ENCODE results near the gene MLST8.
"Not testable (repeated sequence)": the region's sequence is repeated elsewhere in the genome, so short reads cannot be mapped to it uniquely, and the experiment has no call there.

MLST8 gene

DNA sequence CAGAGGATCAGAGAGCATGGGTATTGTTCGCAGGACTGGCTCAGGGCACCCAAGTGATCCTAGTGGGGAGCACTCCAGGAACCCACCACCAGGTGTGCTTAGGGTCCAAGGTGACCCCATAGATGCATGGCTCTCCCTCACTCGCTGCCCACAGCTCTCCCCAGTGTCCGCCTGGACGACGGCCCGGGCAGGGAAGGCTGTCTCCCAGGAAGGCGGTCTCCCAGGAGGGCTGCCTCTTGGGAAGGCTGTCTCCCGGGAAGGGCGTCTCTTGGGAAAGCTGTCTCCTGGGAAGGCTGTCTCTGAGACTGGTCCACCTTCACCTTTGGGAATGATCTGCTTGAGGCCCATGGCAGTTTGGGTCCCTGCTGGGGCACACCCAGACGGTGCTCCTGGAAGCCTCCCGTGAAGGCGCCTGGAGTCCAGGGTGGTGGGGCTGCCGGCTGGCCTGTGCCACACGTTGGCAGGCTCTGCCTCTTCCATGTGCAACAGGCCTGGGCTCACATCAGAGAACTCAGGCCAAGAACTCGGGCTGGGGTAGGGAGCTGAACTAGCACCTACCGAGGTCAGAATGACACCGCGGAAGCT is 41.1 kb downstream of the MLST8 start:
- peaks cover 4% of the 10 kb centered on the region for H3K4me1 ChIP-seq (ENCODE audit: control insufficient read depth, insufficient read depth, low read length, unreplicated experiment)
- peaks cover 11% of the 10 kb centered on the region; the same call in 1 of the 2 replicates for H3K36me3 ChIP-seq (ENCODE audit: insufficient read depth, low read length)
- H3K27ac ChIP-seq (ENCODE audit: low read depth, low read length), result no peak overlapping the region

DNA sequence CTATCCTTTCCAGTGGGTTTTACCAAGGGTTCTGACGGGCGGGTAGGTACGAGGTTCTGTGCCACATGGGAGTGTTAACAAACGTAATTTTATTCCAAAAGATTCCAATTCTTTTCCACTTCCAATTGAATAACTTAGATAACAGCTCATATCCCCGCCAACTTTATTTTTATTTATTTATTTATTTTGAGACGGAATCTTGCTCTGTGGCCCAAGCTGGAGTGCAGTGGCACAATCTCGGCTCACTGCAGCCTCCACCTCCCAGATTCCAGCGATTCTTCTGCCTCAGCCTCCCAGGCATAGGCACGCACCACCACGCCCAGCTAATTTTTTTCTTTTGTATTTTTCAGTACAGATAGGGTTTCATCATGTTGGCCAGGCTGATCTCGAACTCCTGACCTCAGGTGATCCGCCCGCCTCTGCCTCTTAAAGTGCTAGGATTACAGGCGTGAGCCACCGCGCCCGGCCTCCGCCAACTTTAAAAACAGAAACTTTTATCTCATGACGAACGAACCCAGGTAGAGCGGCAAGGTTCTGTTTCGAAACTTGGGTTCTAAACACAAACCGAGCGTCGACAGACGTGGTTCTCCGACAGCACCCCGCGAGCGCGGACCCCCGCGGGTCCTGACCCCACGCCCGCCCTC is 45.5 kb downstream of the MLST8 start:
- Histone ChIP-seq H2AFZ (ENCODE audit: low read length, unreplicated experiment) (peak overlapping the region; percentile 62), H3K27me3 (ENCODE audit: insufficient read depth, low read length) (no peaks in the 10 kb centered on the region), H3K79me2 (ENCODE audit: control insufficient read depth, insufficient read depth, low read length, unreplicated experiment) (peaks cover 14% of the 10 kb centered on the region), H3K4me3 (ENCODE audit: low read depth, low read length) (peak overlapping the region; percentile 91), H3K36me3 (ENCODE audit: insufficient read depth, low read length) (peaks cover 16% of the 10 kb centered on the region; the same call in 1 of the 2 replicates), H3K4me1 (ENCODE audit: control insufficient read depth, insufficient read depth, low read length, unreplicated experiment) (peaks cover 14% of the 10 kb centered on the region), H3K27ac (ENCODE audit: low read depth, low read length) (peak overlapping the region; percentile 56)

More for the DNA sequence above, 41.1 kb downstream of the MLST8 start:
- Histone ChIP-seq H3K79me2 (ENCODE audit: control insufficient read depth, insufficient read depth, low read length, unreplicated experiment) (peaks cover 11% of the 10 kb centered on the region), H3K27me3 (ENCODE audit: insufficient read depth, low read length) (no peaks in the 10 kb centered on the region), H2AFZ (ENCODE audit: low read length, unreplicated experiment) (no peak overlapping the region), H3K4me3 (ENCODE audit: low read depth, low read length) (no peak overlapping the region)

DNA sequence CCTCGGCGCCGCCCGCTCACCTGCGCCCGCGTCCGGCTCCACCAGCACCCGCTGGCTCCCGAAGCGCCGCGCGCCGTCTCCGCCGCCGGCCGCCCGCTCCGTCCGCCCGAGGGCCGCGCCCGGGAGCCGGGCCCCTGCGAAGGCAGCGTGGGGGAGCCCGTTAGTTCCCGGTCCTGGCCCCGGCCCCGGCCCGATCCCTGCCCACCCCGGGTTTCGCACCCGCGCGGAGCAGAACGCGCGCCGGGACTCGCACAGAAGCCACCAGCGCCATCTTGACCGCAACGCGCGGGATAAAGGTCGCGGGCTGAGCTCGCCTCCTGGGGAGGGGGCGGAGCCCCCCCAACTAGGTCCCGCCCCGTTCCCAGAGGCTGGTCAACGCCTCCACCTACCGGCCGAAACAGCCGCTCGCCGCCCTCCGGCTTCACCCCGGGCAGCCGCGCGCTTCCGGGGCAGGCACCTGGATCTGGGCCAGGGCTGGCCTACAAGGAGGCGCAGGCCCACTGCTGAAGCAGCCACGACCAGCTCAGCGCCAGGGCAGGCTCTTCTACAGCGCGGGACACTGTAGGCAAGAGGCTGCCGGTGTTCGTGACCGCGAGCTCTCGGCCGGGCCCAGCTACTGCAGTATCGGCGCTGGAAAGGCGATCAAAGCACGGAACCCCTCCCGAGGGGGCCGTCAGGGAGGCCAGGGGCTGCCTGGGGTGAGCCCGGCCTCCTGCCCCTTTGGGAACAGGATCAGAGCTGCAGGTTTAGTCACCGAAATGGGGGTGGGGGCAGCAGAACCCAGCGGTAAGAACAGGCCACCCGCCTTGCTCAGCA is 46.2 kb downstream of the MLST8 start, which contains the start of gene ECI1:
Gene ECI1, minus strand, starts transcription at position 292 of the 816 bp plus-strand sequence. Its CDS starts 21 bp downstream, at position 271.
- peaks cover 11% of the 10 kb centered on the region; the same call in 1 of the 2 replicates for H3K36me3 ChIP-seq (ENCODE audit: insufficient read depth, low read length)
- peaks cover 14% of the 10 kb centered on the region for H3K79me2 ChIP-seq (ENCODE audit: control insufficient read depth, insufficient read depth, low read length, unreplicated experiment)
- H3K27me3 ChIP-seq (ENCODE audit: insufficient read depth, low read length), result no peaks in the 10 kb centered on the region
- H3K27ac ChIP-seq (ENCODE audit: low read depth, low read length), result peak within 1 kb of the TSS; percentile 56
- peak within 1 kb of the TSS; percentile 91 for H3K4me3 ChIP-seq (ENCODE audit: low read depth, low read length)
- peaks cover 14% of the 10 kb centered on the region for H3K4me1 ChIP-seq (ENCODE audit: control insufficient read depth, insufficient read depth, low read length, unreplicated experiment)
- H2AFZ ChIP-seq (ENCODE audit: low read length, unreplicated experiment), result peak within 1 kb of the TSS; percentile 62

DNA sequence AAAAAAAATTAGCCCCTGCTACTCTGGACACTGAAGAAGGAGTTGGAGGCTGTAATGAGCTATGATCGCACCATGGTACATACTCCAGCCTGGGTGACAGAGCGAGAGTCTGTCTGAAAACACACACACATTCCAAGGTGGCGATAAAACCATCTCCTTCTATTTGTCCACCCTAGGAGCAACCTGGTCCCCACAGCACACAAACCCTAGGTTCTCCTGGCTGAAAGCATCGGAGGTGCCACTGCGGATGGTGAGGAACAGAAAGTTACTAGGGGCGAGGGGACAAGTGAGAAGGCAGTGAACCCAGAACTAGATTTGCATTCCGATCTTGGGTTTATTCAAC is 47.5 kb downstream of the MLST8 start:
- Histone ChIP-seq H3K4me3 (ENCODE audit: low read depth, low read length) (no peak overlapping the region), H3K79me2 (ENCODE audit: control insufficient read depth, insufficient read depth, low read length, unreplicated experiment) (peaks cover 22% of the 10 kb centered on the region), H3K36me3 (ENCODE audit: insufficient read depth, low read length) (peaks cover 20% of the 10 kb centered on the region), H2AFZ (ENCODE audit: low read length, unreplicated experiment) (no peak overlapping the region), H3K27me3 (ENCODE audit: insufficient read depth, low read length) (no peaks in the 10 kb centered on the region), H3K4me1 (ENCODE audit: control insufficient read depth, insufficient read depth, low read length, unreplicated experiment) (peaks cover 14% of the 10 kb centered on the region), H3K27ac (ENCODE audit: low read depth, low read length) (no peak overlapping the region)

DNA sequence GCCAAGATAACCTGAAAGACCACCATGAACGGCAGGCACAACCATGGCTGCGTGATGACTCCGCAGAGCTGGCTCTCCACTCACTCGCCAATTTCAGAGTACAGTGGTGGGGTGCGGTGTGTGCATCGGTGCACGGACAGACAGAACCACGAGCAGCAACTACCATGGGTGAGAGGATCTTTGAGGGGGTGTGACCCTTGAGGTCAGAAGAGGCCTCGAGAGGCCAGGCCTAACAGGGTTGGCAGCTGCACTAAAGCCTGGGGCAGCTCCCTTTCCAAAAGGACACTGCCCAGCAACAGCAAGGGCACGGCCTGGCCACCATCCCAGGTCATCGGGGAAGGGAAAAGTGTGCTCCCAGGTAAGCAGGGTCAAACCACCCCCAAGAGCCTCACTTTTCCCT is 48.0 kb downstream of the MLST8 start:
- Histone ChIP-seq H3K27ac (ENCODE audit: low read depth, low read length) (no peak overlapping the region), H3K4me3 (ENCODE audit: low read depth, low read length) (no peak overlapping the region), H3K27me3 (ENCODE audit: insufficient read depth, low read length) (no peaks in the 10 kb centered on the region), H3K79me2 (ENCODE audit: control insufficient read depth, insufficient read depth, low read length, unreplicated experiment) (peaks cover 25% of the 10 kb centered on the region), H3K4me1 (ENCODE audit: control insufficient read depth, insufficient read depth, low read length, unreplicated experiment) (peaks cover 14% of the 10 kb centered on the region), H2AFZ (ENCODE audit: low read length, unreplicated experiment) (no peak overlapping the region), H3K36me3 (ENCODE audit: insufficient read depth, low read length) (peaks cover 25% of the 10 kb centered on the region)

DNA sequence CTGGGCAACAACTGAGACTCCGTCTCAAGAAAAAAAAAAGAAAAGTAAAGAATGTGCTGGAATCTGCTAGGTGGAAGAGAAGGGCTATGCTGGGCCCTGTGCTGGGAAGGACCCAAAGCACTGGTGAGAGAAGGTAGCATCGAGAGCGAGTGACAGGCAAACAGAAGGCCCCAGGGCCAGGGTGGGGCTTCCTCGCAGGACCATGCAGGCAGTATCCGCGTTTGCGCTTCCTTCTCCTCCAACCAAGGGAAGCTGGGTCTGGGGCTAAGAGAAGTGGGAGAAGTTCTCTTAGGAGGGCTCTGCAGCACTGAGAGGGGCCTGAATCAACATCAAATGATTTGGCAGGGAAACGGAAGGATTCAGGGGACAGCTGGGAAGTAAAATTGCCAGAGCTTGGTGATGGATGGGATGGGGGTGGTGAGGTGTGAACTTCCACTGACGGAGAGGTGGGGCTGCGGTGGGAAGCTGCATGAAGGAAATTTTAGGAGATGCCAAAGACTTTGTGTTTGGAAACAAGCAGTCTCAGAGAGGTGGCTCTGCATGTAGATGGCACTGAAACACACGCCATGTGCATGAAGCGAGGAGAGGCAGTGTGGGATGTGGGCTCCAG is 51.4 kb downstream of the MLST8 start:
- Histone ChIP-seq H3K27me3 (ENCODE audit: insufficient read depth, low read length) (no peaks in the 10 kb centered on the region), H3K27ac (ENCODE audit: low read depth, low read length) (no peak overlapping the region), H3K4me1 (ENCODE audit: control insufficient read depth, insufficient read depth, low read length, unreplicated experiment) (peaks cover 9% of the 10 kb centered on the region), H3K79me2 (ENCODE audit: control insufficient read depth, insufficient read depth, low read length, unreplicated experiment) (peaks cover 36% of the 10 kb centered on the region), H3K36me3 (ENCODE audit: insufficient read depth, low read length) (peaks cover 46% of the 10 kb centered on the region), H3K4me3 (ENCODE audit: low read depth, low read length) (no peak overlapping the region), H2AFZ (ENCODE audit: low read length, unreplicated experiment) (no peak overlapping the region)

DNA sequence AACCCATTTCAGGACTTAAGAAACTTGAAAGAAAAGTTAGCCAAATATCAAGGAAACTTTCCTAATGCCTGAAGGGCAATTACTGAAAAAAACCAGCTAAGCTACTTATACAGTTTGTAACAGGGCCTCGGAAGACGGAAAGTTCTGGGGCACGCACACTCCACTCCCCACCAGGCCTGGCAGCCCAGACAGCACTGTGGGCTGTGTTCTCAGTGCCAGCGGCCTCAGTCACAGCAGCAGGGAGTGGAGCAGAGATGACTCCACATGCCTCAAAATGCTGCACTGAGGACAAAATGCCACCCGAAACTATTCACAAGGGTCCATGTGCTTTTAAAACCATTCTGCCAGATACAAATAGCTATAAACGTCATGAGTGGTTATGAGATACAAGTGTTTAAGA is 52.5 kb downstream of the MLST8 start:
- H3K79me2 ChIP-seq (ENCODE audit: control insufficient read depth, insufficient read depth, low read length, unreplicated experiment), result peaks cover 46% of the 10 kb centered on the region
- no peak overlapping the region for H2AFZ ChIP-seq (ENCODE audit: low read length, unreplicated experiment)
- no peak overlapping the region for H3K4me3 ChIP-seq (ENCODE audit: low read depth, low read length)
- H3K36me3 ChIP-seq (ENCODE audit: insufficient read depth, low read length), result peaks cover 57% of the 10 kb centered on the region
- no peaks in the 10 kb centered on the region for H3K4me1 ChIP-seq (ENCODE audit: control insufficient read depth, insufficient read depth, low read length, unreplicated experiment)
- no peak overlapping the region for H3K27ac ChIP-seq (ENCODE audit: low read depth, low read length)
- no peaks in the 10 kb centered on the region for H3K27me3 ChIP-seq (ENCODE audit: insufficient read depth, low read length)

DNA sequence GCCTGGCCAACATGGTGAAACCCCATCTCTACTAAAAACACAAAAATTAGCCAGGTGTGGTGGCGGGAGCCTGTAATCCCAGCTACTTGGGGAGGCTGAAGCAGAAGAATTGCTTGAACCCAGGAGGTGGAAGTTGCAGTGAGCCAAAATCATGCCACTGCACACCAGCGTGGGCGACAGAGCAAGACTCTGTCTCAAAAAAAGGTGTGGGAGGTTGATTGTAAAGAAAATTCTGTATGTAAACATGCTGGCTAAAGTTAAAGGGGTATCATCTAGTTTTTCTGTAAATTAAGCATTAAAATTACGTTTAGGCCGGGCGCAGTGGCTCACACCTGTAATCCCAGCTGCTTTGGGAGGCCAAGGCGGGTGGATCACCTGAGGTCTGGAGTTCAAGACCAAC is 53.3 kb downstream of the MLST8 start:
- H3K27ac ChIP-seq (ENCODE audit: low read depth, low read length), result not testable (repeated sequence)
- peaks cover 54% of the 10 kb centered on the region for H3K79me2 ChIP-seq (ENCODE audit: control insufficient read depth, insufficient read depth, low read length, unreplicated experiment)

More for the DNA sequence above, 53.3 kb downstream of the MLST8 start:
- not testable (repeated sequence) for H3K27me3 ChIP-seq (ENCODE audit: insufficient read depth, low read length); H3K4me1 ChIP-seq (ENCODE audit: control insufficient read depth, insufficient read depth, low read length, unreplicated experiment); H2AFZ ChIP-seq (ENCODE audit: low read length, unreplicated experiment); H3K4me3 ChIP-seq (ENCODE audit: low read depth, low read length)
- H3K36me3 ChIP-seq (ENCODE audit: insufficient read depth, low read length), result peaks cover 59% of the 10 kb centered on the region
